NCI-H2107 treated with DMSO at 0.1 percent for 48 hours (cell line): ENCODE data around the gene MSH5.
"Not testable (repeated sequence)": the region's sequence is repeated elsewhere in the genome, so short reads cannot be mapped to it uniquely, and the experiment has no call there.

Experiments used
- DNase-seq: peaks from one replicate; lab custom pipeline; 2025; ENCODE audit not compliant: unreplicated experiment; lab: John Stamatoyannopoulos, UW

Gene MSH5

DNA sequence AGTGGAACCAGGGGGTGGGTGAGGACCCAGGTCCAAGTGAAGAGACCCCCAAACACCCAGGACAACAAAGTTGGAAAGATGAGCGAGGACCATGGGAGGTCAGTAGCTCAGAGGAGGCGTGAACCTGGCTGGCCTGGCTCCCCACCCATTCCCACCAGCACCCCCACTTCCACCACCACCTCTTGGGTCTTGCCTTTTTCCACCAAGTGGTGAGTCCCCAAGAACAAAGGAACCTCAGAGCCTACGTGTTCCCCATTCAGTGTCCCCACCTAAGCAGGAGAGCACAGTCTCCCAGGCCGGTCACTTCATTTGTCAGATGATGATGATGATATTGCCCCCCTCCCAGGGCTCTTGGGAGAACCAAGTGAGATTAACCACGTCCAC, 37.9 kb downstream of the MSH5 start:
- DNase-seq = no peak

DNA sequence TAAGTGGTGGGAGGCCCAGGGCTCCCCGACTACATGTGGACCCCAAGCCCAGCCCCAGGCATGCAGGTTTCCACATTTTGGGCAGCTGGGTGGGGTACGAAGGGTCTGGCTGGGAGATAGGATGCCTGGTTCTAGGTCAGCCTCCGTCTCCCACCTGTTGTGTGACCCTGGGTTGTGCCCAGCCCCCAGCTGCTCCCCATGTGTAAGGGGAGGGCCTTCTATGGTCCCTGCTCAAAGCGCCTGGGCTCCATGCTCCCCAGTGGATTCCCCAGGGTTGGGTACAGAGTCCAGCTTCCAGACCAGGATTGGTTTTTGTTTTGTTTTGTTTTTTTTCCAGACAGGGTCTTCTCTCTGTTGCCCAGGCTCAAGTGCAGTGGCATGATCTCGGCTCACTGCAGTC, 38.4 kb downstream of the MSH5 start:
- DNase-seq = no peak

DNA sequence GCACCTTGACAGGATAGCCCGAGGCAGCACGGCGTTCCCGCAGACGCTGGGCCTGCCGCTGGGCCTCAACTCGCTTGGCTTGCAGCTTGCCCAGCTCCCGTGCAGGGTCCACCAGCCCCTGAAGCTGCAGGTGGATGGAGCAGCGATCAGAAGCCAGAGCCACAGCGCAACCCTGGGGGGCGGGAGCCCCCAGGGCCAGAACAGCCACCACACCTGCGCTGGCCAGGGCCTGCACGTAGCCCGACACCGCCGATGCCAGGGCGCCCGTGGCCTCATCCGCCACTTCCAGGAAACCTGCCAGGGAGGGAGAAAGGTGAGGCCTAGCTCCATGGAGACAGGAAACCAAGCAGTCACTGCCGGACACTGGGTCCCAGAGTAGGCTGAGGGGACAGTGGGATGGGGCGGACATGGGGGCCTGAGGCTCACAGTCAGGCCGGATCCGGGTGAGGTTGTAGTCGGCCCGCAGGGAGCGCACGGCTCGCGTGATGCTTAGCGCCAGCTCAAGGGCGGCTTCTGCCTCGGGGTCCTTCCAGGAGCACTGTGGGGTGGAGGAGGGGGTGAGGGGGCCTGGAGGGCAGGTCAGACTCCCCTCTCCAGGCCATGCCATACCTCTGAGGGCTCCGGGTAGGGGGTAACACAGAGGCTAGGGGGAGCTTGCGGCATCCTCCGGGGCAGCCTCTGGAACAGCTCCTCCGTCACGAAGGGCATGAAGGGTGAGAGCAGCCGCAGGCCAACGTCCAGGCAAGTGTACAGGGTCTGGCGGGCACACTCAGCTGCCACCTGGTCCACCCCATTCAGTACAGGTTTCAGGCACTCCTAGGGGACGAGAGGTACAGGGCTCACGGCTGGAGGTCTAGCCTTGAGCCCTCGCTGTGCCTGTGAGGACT, 39.4 kb downstream of the MSH5 start:
- no peak for DNase-seq

DNA sequence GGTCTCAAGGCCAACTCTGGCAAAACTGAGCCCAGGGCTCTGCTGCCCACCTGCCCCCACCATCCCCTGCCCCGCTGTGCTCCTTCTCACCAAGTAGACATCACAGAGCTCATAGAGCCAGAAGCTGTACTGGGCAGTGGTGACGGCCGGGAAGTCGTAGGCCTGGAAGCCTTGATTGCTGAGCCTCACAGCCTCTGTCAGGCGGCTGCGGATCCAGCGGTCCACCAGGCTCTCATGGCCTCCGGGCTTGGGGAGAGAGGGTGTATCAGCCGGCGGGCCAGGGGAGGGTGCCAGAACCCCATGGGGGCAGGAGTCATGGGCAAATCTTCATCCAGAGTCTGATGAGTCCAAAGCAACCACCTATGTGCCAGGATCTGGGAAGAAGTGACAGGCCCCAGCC, 40.1 kb downstream of the MSH5 start:
- no peak for DNase-seq

DNA sequence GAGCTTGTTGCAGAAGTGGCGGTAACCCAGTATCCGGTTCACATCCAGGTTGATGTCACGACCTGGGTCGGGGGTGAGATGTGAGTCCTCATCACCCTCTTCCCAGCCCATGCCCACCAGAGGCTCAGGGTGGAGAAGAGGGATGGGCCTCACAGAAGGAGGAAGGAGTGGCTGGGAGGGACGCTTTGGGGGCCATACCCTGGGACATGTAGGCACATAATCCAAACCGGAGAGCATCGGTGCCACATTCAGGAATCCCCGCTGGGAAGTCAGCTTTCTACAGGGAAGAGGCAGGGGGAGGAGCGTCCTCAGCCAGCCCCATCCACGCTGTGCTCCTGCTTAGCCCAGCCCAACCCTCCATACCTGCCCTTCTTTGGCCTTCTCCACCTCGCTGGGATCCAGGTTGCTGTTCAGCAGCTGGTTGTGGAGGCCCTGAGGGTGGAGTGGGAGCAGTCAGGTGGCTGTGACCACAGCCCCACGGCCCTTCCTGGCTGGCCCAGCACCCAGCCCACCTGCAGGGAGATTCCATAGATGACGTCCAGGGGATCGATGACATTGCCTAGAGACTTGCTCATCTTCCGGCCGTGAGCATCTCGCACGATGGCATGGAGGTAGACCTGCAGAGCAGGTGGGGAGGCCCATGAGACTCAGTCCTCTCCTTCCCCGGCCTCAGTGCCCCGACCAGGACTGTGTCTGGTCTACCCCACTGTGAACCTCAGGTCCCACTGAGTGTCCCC, 40.9 kb downstream of the MSH5 start:
- no peak for DNase-seq

DNA sequence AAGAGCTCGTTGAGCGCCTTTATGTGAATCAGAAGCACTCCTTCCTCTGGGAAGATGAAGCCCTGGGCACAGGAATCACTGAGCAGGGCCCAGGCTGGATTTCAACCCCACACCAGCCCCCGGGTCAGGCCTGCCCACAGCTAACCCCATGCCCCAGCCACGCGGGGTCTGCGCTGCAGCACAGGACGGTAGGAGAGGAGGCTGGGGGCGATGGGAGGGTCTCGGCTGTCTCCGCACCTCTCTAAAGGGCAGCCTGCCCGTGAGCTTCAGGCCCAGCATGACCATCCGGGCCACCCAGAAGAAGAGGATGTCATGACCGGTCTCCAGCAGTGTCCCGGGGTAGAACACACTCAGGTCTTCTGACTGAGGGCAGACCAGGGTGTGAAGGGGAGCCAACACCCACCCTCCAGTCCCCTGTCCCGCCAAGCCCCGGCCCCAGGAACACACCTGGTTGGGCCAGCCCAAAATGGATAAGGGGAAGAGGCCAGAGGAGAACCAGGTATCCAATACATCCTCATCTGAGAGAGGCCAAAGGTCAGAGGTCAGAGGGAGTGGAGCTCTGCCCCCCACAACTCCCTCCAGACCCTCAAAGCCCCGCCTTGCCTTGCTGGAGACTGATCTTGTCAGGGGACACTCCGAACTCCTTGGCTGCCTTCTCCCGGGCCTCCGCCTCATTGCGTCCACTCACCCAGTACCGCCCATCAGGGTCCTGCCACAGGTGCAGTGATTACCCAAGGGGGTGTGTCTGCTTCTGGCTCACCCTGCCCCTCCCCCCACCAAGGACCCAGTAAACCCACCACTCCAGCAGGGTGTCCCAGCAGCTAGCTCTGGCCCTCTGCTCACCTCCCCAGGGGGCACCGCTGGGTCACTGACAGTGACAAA, 41.7 kb downstream of the MSH5 start:
- no peak for DNase-seq

DNA sequence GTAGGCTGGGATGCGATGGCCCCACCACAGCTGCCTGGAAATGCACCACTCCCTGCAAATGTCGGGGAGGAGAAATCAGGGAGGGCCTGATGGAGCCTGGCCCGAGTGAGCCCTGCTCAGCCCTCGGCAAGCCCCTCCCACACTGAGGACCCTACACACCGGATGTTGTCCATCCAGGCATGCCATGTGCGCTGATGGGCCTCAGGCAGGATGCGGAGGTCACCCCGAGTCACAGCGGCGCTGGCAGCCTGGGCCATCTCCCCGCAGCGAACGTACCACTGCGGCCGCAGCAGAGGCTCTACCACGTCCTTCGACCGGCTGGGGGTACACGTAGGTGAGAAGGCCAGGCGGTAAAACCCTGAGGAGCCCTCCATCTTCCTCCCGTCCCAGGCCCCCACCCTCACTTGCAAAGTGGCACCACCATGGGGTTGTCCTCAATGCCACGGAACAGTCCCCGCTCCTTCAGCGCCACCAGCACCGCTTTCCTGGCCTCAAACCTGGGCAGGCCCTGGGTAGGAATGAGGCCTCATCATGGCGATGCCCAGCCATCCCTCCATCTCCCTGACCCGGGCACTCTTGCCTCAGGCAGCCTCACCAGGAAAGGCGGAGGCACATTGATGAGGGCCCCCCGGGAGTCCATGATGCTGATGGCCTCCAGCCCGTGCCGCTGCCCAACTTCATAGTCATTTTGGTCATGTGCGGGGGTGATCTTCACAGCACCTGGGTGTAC, 42.5 kb downstream of the MSH5 start:
- no peak for DNase-seq

DNA sequence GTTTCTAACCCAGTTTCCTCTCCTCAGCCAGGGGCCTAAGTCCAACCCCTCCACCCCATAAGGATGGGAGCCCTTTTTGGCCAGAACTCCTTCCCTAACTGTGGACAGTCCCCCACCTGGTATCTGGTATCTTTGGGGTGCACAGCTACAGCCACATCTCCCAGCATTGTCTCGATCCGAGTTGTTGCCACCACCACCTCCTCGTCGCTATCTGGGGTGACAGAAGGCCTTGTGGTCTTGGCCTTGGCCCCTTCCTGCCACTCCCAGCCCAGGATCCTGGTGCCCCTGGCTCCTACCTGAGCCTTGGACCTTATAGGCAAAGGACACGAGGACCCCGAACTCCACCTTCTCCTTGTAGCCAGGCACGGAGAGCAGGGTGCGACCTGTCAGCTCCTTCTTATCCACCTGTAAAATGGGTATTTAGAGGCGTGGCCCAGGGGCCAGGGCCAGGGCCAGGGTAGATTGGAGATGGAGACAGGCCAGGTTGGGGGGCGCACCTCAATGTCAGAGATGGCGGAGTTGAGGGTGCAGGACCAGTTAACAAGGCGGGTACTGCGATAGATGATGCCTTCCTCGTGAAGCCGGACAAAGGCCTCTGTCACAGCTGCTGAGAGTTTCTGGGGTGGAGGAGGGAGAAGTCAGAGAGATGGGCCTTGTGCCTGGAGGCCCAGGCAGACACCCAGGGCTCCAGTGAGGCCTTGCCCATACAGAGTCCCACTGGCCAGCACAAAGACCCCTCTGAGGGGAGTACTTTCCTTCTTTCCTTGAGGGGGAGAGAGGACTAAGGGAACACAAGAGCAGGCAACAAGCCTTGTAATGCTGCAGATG, 44.5 kb downstream of the MSH5 start:
- no peak for DNase-seq

DNA sequence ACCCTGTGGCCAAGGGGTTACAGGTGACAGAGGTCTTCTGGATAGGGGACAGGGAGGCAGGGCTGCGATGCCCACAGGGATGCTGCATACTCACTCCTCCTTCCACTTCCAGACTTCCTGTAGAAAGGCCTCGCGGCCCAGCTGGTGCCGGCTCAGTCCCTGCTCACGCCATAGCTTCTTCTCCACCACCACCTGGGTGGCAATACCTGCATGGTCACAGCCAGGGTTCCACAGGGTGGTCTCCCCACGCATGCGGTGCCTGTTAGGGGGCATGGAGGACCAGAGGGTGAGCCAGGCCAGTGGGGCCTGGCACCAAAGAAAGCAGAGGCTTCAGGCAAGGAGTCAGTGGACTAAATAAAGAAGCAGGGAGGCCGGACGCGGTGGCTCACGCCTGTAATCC, 45.7 kb downstream of the MSH5 start:
- no peak for DNase-seq

DNA sequence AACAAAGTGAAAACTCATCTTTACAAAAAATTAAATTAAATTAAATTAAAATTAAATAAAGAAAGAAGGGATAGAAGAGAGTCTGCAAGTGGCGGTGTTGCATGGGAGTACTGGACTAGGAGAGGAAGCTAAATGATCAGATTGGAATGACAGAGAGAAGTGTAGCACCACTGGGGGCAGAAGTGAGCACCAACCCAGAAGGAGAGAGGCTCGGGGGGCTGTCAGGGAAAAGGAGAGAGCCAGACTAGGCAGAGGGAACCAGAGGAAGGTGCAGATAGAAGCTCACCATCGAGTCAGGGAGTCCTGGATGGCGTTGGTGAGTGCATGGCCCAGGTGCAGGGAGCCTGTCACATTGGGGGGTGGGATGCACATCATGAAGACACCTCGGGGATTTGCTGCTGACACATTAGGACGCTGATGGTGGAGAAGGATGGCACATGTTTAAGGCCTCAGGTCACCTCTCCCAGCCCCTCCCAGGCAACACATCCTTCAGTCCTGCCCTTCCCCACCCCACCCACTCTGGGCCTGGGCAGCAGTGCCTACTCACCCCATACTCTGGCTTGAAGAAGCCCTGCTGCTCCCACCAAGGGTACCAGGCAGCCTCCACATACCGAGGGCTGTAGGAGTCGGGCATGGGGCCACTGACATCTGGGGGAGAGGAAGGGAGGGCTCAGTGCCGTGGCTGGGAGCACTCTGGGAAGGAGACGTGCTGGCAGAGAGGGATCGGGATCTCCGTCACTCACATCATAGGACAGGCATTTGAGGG, 51.7 kb downstream of the MSH5 start:
- peak; percentile 3 for DNase-seq

DNA sequence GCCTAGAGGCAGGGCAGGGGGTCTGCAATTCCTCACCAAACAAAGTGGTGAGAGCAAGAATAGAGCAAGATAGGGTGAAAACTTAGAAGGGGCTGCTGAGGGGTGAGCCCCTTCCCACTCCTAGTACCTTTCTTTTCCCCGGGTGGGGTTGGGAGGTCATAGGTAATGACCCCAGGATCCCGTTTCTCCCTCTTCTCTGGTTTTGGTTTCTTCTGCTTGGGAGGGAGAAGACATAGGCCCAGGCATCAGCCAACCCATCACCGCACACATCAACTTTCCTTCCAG, 52.2 kb downstream of the MSH5 start:
- no peak for DNase-seq

DNA sequence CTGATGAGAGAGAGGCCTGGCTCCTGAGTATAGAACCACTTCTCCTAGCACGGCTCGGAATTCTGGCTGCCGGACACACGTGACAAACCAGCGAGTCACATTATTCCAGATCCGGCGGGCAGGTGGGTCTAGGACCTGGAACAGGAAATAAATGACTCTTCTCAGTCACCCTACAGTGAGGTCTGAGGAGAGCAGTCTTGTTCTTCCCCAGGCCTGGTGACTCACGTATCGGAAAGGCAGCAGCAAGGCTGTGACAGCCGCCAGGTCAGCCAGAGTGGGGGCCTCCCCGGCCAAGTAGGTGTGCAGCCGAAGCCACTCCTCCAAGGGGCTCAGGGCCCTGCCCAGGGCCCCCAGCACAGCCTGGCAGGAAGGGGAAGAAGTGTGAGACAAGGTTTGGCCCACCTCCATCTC, 53.0 kb downstream of the MSH5 start:
- no peak for DNase-seq

DNA sequence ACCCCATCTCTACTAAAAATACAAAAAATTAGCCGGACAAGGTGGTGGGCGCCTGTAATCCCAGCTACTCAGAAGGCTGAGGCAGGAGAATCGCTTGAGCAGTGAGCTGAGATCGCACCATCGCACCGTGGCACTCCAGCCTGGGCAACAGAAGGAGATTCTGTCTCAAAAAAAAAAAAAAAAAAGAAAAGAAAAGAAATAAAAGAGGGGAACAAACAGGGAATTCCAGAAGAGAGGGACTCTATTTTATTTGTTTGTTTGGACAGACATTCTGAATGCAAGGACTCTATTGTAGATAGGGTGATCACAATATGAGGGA, 54.1 kb downstream of the MSH5 start:
- not testable (repeated sequence) for DNase-seq

DNA sequence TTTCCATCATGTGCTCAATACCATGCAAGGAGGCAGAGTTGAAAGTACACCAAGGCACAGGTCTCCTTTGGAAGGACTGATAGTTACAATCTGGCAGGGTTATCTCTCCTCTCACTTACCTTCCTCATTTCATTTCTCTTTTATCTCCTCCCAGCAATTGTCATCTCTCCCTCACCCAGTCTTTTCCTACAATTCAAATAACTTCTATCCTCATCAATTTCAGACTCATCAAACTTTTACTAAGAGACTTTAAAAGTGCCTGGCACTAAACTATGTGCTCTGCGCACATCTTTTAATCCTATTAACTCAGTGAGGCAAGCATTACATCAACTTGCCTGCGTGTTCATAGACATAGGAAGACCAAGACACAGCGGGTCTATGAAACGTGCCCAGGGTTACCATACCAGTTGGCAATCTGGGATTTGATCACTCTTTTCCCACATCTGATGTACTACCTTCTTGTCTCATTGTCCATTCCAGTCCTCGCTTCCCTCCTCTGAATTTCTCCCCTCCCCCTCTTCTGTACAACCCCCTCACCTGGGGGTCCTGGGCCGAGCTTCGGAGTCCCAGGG, 54.6 kb downstream of the MSH5 start:
- DNase-seq = no peak

DNA sequence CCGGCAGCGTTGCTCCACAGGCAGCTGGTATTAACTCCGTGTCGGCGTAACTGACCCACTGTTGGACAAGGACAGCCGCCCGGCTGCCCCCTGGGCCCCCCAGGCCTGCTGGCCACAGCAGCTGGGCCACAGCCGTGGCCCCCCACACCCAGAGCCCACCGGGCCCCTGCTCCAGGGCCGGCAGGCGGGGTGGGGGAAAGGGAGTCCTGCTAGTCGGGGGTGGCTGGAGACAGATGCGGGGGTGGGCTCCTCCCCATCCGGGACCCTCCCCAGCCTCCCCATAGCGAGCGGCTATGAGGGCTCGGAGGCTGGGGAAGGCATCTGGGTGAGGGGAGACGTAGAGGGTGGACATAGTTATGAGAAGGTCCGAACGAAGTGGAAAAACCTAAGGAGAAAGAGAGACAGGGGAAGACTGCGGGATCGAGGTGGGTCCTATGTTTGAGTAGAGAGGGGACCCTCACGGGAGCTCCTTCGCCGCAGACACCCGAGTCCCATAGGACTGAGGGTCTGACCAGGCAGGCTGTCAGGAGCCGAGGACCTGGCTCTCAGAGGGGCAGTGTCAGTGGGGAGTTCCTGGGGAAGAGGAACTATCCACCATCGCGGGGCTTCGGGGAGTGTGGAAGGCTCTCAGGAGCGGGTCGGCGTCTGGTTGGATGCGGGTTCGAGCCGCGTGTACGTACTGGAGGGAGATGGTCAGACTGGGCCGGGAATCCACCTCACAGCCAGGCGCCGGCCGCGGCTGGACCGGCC, 55.2 kb downstream of the MSH5 start:
- no peak for DNase-seq

DNA sequence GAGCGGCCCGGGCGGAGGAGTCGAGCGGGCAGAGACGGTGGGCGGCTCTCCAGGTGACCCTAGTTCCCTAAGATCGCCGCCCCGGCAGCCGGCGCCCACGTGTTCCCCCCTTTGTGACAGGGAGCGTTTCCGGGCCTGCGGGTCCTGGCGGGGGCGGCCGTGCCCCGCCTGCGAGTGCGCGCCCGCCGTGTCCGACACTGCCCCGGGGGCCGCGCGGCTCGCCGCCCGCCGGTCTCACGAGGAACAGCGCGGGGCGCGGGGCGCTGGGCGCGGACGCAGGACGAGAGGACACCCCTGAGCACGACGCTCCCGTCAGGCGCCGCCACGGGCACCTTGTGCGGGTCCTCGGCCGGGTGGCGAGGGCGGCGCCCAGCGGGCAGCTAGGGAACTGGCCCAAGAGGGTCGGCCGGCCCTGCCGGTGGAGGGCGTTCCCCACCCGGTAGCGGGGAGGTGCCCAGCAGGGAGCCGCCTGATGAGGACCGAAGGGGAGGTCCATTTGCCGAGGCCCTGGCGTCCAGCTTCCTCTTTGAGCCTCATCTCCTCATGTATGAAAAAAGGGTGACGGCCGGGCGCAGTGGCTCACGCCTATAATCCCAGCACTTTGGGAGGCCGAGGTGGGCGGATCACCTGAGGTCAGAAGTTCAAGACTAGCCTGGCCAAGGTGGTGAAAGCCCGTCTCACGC, 56.0 kb downstream of the MSH5 start, which contains the start of gene VARS1:
VARS1 (minus strand) TSS at position 137 of the 683 bp plus-strand sequence. CDS start 535 bp downstream, outside the sequence.
- peak; percentile 18 for DNase-seq

DNA sequence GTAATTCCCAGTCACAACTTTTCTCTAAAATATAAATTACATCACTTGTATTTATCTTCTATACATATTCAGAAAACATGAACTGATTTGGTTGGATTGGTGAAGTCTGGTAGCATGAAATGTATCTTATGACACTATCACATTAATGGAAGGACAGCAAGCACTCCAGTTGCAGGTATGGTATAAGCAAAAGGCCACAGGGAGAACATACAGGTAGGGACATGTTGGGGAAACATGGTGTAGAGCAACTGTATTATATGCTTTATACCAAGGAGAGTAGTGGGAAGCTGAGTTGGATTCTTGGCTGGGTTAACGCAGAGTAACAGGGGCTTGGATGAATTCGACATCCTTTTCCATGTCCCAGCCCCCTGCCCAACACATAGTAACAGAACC, 57.2 kb downstream of the MSH5 start:
- DNase-seq = no peak

DNA sequence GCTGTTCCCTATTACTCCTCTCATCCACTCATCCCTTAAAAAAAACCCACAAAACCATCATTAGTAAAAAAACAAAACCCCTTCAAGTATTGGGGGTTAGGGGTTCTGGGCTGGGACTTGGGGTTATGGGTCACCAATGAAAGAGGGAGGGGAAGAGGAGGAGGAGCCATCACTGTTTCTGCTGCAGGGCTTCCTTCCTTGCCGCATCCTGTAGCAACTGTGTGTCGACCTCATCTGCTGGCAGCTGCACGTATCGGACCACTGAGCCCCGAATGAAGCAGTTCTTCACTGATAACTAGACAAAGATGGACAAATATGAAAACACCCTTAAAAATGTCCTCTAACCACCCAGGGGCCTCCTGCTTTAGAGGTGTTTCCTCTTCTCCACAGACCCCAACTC, 57.8 kb downstream of the MSH5 start:
- no peak for DNase-seq
